Measurements from ENCODE around the gene RNASE13. TPM values are rescaled to one million over a fixed set of nuclear protein-coding genes. Genes with fewer than 3 reads are reported as not detected.

Gene RNASE13, protein sequence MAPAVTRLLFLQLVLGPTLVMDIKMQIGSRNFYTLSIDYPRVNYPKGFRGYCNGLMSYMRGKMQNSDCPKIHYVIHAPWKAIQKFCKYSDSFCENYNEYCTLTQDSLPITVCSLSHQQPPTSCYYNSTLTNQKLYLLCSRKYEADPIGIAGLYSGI
- total RNA-seq (not detected), polyA plus RNA-seq (ENCODE audit: insufficient read depth in 1 of 8, insufficient read length in 8 of 8, low replicate concordance in 1 of 8) (under 1 TPM in 2 of 8 donors, not detected in 6; 0.14 to 0.16 TPM)
- long read RNA-seq, donor 1, result 0 reads
- long read RNA-seq, donor 2, result 0 reads
- long read RNA-seq, donor 3, result 0 reads
- long read RNA-seq, donor 4, result 0 reads
- long read RNA-seq, donor 5, result 0 reads
- long read RNA-seq, donor 6, result 0 reads
- long read RNA-seq, donor 7, result 0 reads
- long read RNA-seq, donor 8, result 0 reads
- long read RNA-seq, donor 9, result 0 reads
- long read RNA-seq, donor 10, result 0 reads
- long read RNA-seq, donor 11, result 0 reads

GRCh38 chr14:21034707-21035106, at the start of gene RNASE13:
RNASE13 (minus strand) TSS chr14:21034807; CDS start chr14:21034288, 519 bp downstream.
- 77% methylated on average over 3 of the region's 5 CpGs for WGBS (ENCODE audit: insufficient coverage)
- H3K4me3 ChIP-seq (ENCODE audit: low read length), result no peak within 1 kb of the TSS
- peaks cover 55% of the 10 kb centered on the region for H3K4me1 ChIP-seq (ENCODE audit: control insufficient read depth, insufficient read depth, low read length)
- DNase-seq, result no peak
- no peaks in the 10 kb centered on the region for H3K9me3 ChIP-seq (replicated peaks; ENCODE audit: control insufficient read depth, low read depth, low read length)
- H3K27me3 ChIP-seq (ENCODE audit: control insufficient read depth, insufficient read depth, low read length), result no peaks in the 10 kb centered on the region
- no peak within 1 kb of the TSS for H3K27ac ChIP-seq (ENCODE audit: low read length)
- H3K36me3 ChIP-seq (ENCODE audit: control insufficient read depth, insufficient read depth, low read length), result no peaks in the 10 kb centered on the region

- 88% methylated on average over 2 of the region's 2 CpGs for WGBS (ENCODE audit: insufficient coverage)
- no peak overlapping the region for H3K27ac ChIP-seq (ENCODE audit: low read length)
These were observed 49.8 kb upstream of the RNASE13 start for GRCh38 chr14:21084396-21084795.

GRCh38 chr14:21083565-21084325, 49.1 kb upstream of the RNASE13 start:
- no peak overlapping the region for H3K27ac ChIP-seq (ENCODE audit: low read length)

More at GRCh38 chr14:21084396-21084795, 49.8 kb upstream of the RNASE13 start:
- peaks cover 96% of the 10 kb centered on the region for H3K36me3 ChIP-seq (ENCODE audit: control insufficient read depth, insufficient read depth, low read length)
- no peak for DNase-seq
- no peaks in the 10 kb centered on the region for H3K27me3 ChIP-seq (ENCODE audit: control insufficient read depth, insufficient read depth, low read length)
- no peaks in the 10 kb centered on the region for H3K9me3 ChIP-seq (replicated peaks; ENCODE audit: control insufficient read depth, low read depth, low read length)
- no peak overlapping the region for H3K4me3 ChIP-seq (ENCODE audit: low read length)
- H3K4me1 ChIP-seq (ENCODE audit: control insufficient read depth, insufficient read depth, low read length), result peaks cover 6% of the 10 kb centered on the region

GRCh38 chr14:21081521-21082142, 47.0 kb upstream of the RNASE13 start:
- no peak overlapping the region for H3K4me3 ChIP-seq (ENCODE audit: low read length)
- peaks cover 96% of the 10 kb centered on the region for H3K36me3 ChIP-seq (ENCODE audit: control insufficient read depth, insufficient read depth, low read length)
- H3K9me3 ChIP-seq (replicated peaks; ENCODE audit: control insufficient read depth, low read depth, low read length), result no peaks in the 10 kb centered on the region
- H3K27me3 ChIP-seq (ENCODE audit: control insufficient read depth, insufficient read depth, low read length), result no peaks in the 10 kb centered on the region
- H3K4me1 ChIP-seq (ENCODE audit: control insufficient read depth, insufficient read depth, low read length), result no peaks in the 10 kb centered on the region
- 82% methylated on average over 22 of the region's 30 CpGs for WGBS (ENCODE audit: insufficient coverage)
- H3K27ac ChIP-seq (ENCODE audit: low read length), result no peak overlapping the region
- DNase-seq, result no peak

More at GRCh38 chr14:21083565-21084325, 49.1 kb upstream of the RNASE13 start:
- Histone ChIP-seq H3K36me3 (ENCODE audit: control insufficient read depth, insufficient read depth, low read length) (peaks cover 96% of the 10 kb centered on the region), H3K4me1 (ENCODE audit: control insufficient read depth, insufficient read depth, low read length) (peaks cover 6% of the 10 kb centered on the region), H3K4me3 (ENCODE audit: low read length) (no peak overlapping the region), H3K27me3 (ENCODE audit: control insufficient read depth, insufficient read depth, low read length) (no peaks in the 10 kb centered on the region), H3K9me3 (replicated peaks; ENCODE audit: control insufficient read depth, low read depth, low read length) (no peaks in the 10 kb centered on the region)
- 75% methylated on average over 11 of the region's 11 CpGs for WGBS (ENCODE audit: insufficient coverage)
- DNase-seq, result no peak

DNA sequence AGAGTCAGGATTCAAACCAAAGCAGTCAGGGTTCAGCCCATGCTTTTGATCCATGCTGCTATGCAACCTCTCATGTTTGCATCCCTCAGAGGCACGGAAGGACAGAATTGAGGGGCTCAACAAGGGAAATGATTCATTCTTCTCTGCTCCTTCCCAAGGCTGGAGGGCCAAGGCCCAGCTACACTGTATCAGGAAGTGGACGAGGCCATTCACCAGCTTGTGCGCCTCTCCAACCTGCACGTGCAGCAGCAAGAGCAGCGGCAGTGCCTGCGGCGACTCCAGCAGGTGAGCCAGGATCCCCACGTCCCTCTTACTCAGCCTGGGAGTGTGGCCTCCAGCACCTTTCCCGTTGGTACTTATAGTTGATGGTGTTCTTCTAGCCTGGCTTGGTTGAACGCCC, 44.1 kb upstream of the RNASE13 start:
- H3K4me3 ChIP-seq (ENCODE audit: low read length), result no peak overlapping the region
- peaks cover 98% of the 10 kb centered on the region for H3K36me3 ChIP-seq (ENCODE audit: control insufficient read depth, insufficient read depth, low read length)
- WGBS (ENCODE audit: insufficient coverage), result 82% methylated on average over 6 of the region's 10 CpGs

DNA sequence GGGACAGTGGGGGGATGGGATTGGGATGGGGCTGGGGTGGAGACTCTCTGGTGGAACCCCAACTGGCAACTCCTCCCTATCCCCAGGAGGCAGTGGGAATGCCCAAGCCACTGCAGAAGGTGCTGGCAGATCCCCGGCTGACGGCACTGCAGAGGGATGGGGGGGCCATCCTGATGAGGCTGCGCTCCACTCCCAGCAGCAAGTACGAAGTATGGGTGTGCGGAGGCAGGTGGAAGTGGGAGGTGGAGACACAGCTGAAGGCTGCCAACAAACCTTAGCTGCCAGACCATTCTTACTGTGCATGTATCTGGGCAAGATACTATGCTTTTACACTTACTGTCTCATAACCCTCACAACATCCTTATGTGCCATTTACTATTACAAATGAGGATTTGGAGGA, 43.7 kb upstream of the RNASE13 start:
- H3K27ac ChIP-seq (ENCODE audit: low read length), result no peak overlapping the region
- H3K27me3 ChIP-seq (ENCODE audit: control insufficient read depth, insufficient read depth, low read length), result no peaks in the 10 kb centered on the region
- peaks cover 8% of the 10 kb centered on the region for H3K4me1 ChIP-seq (ENCODE audit: control insufficient read depth, insufficient read depth, low read length)
- peaks cover 98% of the 10 kb centered on the region for H3K36me3 ChIP-seq (ENCODE audit: control insufficient read depth, insufficient read depth, low read length)
- H3K9me3 ChIP-seq (replicated peaks; ENCODE audit: control insufficient read depth, low read depth, low read length), result no peaks in the 10 kb centered on the region
- DNase-seq, result no peak
- H3K4me3 ChIP-seq (ENCODE audit: low read length), result no peak overlapping the region
- 100% methylated on average over 1 of the region's 5 CpGs for WGBS (ENCODE audit: insufficient coverage)

More for the DNA sequence above, 44.1 kb upstream of the RNASE13 start:
- no peaks in the 10 kb centered on the region for H3K9me3 ChIP-seq (replicated peaks; ENCODE audit: control insufficient read depth, low read depth, low read length)
- H3K4me1 ChIP-seq (ENCODE audit: control insufficient read depth, insufficient read depth, low read length), result peaks cover 4% of the 10 kb centered on the region
- H3K27me3 ChIP-seq (ENCODE audit: control insufficient read depth, insufficient read depth, low read length), result no peaks in the 10 kb centered on the region
- H3K27ac ChIP-seq (ENCODE audit: low read length), result no peak overlapping the region
- DNase-seq, result no peak

DNA sequence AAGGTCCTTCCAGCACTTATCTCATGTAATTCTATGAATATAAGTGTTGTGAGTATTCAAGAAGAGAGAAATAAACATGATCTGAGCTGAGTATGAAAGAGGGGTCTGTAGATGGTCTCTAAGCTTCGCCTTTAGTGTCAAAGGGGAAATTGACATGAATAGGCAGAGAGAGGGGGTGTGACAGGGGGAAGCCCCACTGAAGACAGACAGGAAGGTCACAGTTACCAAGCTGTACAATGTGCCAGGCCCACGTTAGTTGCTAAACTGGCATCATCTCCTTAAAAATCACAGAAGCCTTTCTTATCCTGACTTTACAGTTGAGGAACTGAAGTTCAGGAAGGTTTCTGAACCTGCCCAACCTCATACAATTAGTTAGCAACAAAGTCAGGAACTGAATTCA, 43.1 kb upstream of the RNASE13 start:
- DNase-seq, result no peak
- no peaks in the 10 kb centered on the region for H3K27me3 ChIP-seq (ENCODE audit: control insufficient read depth, insufficient read depth, low read length)

GRCh38 chr14:21075719-21076437, 41.3 kb upstream of the RNASE13 start:
- no peaks in the 10 kb centered on the region for H3K27me3 ChIP-seq (ENCODE audit: control insufficient read depth, insufficient read depth, low read length)
- peaks cover 27% of the 10 kb centered on the region for H3K4me1 ChIP-seq (ENCODE audit: control insufficient read depth, insufficient read depth, low read length)
- H3K4me3 ChIP-seq (ENCODE audit: low read length), result no peak overlapping the region
- 76% methylated on average over 9 of the region's 9 CpGs for WGBS (ENCODE audit: insufficient coverage)
- peaks cover 87% of the 10 kb centered on the region for H3K36me3 ChIP-seq (ENCODE audit: control insufficient read depth, insufficient read depth, low read length)
- no peak overlapping the region for H3K27ac ChIP-seq (ENCODE audit: low read length)
- H3K9me3 ChIP-seq (replicated peaks; ENCODE audit: control insufficient read depth, low read depth, low read length), result no peaks in the 10 kb centered on the region
- DNase-seq, result no peak

More for the DNA sequence above, 43.1 kb upstream of the RNASE13 start:
- Histone ChIP-seq H3K4me1 (ENCODE audit: control insufficient read depth, insufficient read depth, low read length) (peaks cover 13% of the 10 kb centered on the region), H3K4me3 (ENCODE audit: low read length) (no peak overlapping the region), H3K36me3 (ENCODE audit: control insufficient read depth, insufficient read depth, low read length) (peaks cover 100% of the 10 kb centered on the region), H3K27ac (ENCODE audit: low read length) (no peak overlapping the region), H3K9me3 (replicated peaks; ENCODE audit: control insufficient read depth, low read depth, low read length) (no peaks in the 10 kb centered on the region)
- 81% methylated on average over 2 of the region's 2 CpGs for WGBS (ENCODE audit: insufficient coverage)

DNA sequence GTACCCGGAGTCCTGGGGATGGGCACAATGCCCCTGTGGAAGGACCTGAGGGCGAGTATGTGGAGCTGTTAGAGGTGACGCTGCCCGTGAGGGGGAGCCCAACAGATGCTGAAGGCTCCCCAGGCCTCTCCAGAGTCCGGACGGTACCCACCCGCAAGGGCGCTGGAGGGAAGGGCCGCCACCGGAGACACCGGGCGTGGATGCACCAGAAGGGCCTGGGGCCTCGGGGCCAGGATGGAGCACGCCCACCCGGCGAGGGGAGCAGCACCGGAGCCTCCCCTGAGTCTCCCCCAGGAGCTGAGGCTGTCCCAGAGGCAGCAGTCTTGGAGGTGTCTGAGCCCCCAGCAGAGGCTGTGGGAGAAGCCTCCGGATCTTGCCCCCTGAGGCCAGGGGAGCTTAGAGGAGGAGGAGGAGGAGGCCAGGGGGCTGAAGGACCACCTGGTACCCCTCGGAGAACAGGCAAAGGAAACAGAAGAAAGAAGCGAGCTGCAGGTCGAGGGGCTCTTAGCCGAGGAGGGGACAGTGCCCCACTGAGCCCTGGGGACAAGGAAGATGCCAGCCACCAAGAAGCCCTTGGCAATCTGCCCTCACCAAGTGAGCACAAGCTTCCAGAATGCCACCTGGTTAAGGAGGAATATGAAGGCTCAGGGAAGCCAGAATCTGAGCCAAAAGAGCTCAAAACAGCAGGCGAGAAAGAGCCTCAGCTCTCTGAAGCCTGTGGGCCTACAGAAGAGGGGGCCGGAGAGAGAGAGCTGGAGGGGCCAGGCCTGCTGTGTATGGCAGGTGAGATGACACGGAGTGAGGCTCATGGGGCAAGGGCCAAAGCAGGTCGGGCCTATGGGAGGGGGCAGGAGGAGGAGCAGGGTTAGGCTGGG, 40.0 kb upstream of the RNASE13 start:
- H3K9me3 ChIP-seq (replicated peaks; ENCODE audit: control insufficient read depth, low read depth, low read length), result no peaks in the 10 kb centered on the region
- WGBS (ENCODE audit: insufficient coverage), result 86% methylated on average over 23 of the region's 26 CpGs
- DNase-seq, result no peak
- H3K27me3 ChIP-seq (ENCODE audit: control insufficient read depth, insufficient read depth, low read length), result no peaks in the 10 kb centered on the region
- H3K4me1 ChIP-seq (ENCODE audit: control insufficient read depth, insufficient read depth, low read length), result peaks cover 32% of the 10 kb centered on the region
- H3K27ac ChIP-seq (ENCODE audit: low read length), result no peak overlapping the region
- H3K4me3 ChIP-seq (ENCODE audit: low read length), result no peak overlapping the region
- H3K36me3 ChIP-seq (ENCODE audit: control insufficient read depth, insufficient read depth, low read length), result peaks cover 74% of the 10 kb centered on the region

Measured in muscle of leg (tissue), 16 donors.